Kidney epithelial cell (primary cell): ENCODE results near the gene STK38L. TPM values are rescaled to one million over a fixed set of nuclear protein-coding genes. Genes with fewer than 3 reads are reported as not detected.

Experiments used
- DNase-seq: peaks from one replicate; pipeline ENCODE4 v3.0.0-alpha.2; 2010; ENCODE audit warnings: low read depth
- H3K27me3 ChIP-seq: 2 replicates; pipeline ENCODE4 v1.6.0; 2011; ENCODE audit warnings: low read length; ENCODE audit not compliant: control insufficient read depth, insufficient read depth
- H3K36me3 ChIP-seq: 2 replicates; pipeline ENCODE4 v1.5.1; 2011; ENCODE audit warnings: low read length; ENCODE audit not compliant: control insufficient read depth, insufficient read depth
- H3K4me3 ChIP-seq: 2 replicates; pipeline ENCODE4 v1.5.1; 2011; ENCODE audit warnings: low read depth, mild to moderate bottlenecking, control low read depth, low read length
- CTCF ChIP-seq: IDR thresholded peaks from 2 replicates; pipeline ENCODE4 v1.5.1; 2011; ENCODE audit warnings: mild to moderate bottlenecking, moderate library complexity, low read length, control low read depth, inconsistent platforms; ENCODE audit not compliant: insufficient read depth, poor library complexity, severe bottlenecking
- total RNA-seq: library from RNA; depleted of rRNA; stranded (reverse); fragments of >200 nt; gene quantifications from 2 replicates; pipeline ENCODE4 v1.2.3, GENCODE V29; 2015

STK38L gene
- total RNA-seq, 1 donor from 2014 or later, result 28.0 TPM

GRCh38 chr12:27292718-27293117 is 48.6 kb downstream of the STK38L start:
- no peaks in the 10 kb centered on the region for H3K36me3 ChIP-seq
- TF ChIP-seq CTCF, result no peak
- DNase-seq, result no peak
- H3K27me3 ChIP-seq, result no peaks in the 10 kb centered on the region
- H3K4me3 ChIP-seq, result no peak overlapping the region

GRCh38 chr12:27293463-27293862 is 49.4 kb downstream of the STK38L start:
- TF ChIP-seq CTCF, result no peak
- no peak for DNase-seq
- H3K27me3 ChIP-seq, result no peaks in the 10 kb centered on the region

GRCh38 chr12:27296674-27297073 is 52.6 kb downstream of the STK38L start:
- Histone ChIP-seq H3K4me3 (no peak overlapping the region), H3K36me3 (no peaks in the 10 kb centered on the region), H3K27me3 (no peaks in the 10 kb centered on the region)
- no peak for DNase-seq
- TF ChIP-seq CTCF, result no peak

More at GRCh38 chr12:27293463-27293862, 49.4 kb downstream of the STK38L start:
- H3K4me3 ChIP-seq, result no peak overlapping the region
- no peaks in the 10 kb centered on the region for H3K36me3 ChIP-seq

- Histone ChIP-seq H3K4me3 (no peak overlapping the region), H3K27me3 (no peaks in the 10 kb centered on the region), H3K36me3 (no peaks in the 10 kb centered on the region)
- TF ChIP-seq CTCF, result no peak
- DNase-seq, result no peak
Observed at GRCh38 chr12:27297566-27297965, 53.5 kb downstream of the STK38L start.

- no peaks in the 10 kb centered on the region for H3K27me3 ChIP-seq
- TF ChIP-seq CTCF, result no peak
- DNase-seq, result no peak
- H3K36me3 ChIP-seq, result no peaks in the 10 kb centered on the region
- H3K4me3 ChIP-seq, result no peak overlapping the region
Observed at GRCh38 chr12:27299102-27299501, 55.0 kb downstream of the STK38L start.

GRCh38 chr12:27300226-27300625 is 56.1 kb downstream of the STK38L start:
- H3K27me3 ChIP-seq, result no peaks in the 10 kb centered on the region
- TF ChIP-seq CTCF, result no peak
- H3K4me3 ChIP-seq, result no peak overlapping the region
- no peak for DNase-seq
- H3K36me3 ChIP-seq, result no peaks in the 10 kb centered on the region
